HepG2 (cell line): ENCODE data around the gene PPP1R7. TPM values are rescaled to one million over a fixed set of nuclear protein-coding genes. Genes with fewer than 3 reads are reported as not detected.

Experiments
- ASH2L ChIP-seq: fragments of 300-600, 200-600 bp; sonication (generic); IDR thresholded peaks from 2 replicates; pipeline ENCODE4 v1.7.0; 2017; ENCODE audit warnings: low read depth, mild to moderate bottlenecking, moderate library complexity, mixed read lengths, low read length; ENCODE audit not compliant: insufficient read length
- CBX1 ChIP-seq: IDR thresholded peaks from one replicate; pipeline ENCODE4 v1.6.1; 2016; ENCODE audit warnings: antibody characterized with exemption, low read depth
- ELF1 ChIP-seq: sonication (generic); formaldehyde crosslinking; IDR thresholded peaks from 2 replicates; pipeline ENCODE4 v1.4.0; 2020; ENCODE audit warnings: missing genetic modification reagents
- FOXA3 ChIP-seq: IDR thresholded peaks from 2 replicates; pipeline ENCODE4 v1.6.1; 2016; ENCODE audit warnings: missing genetic modification reagents, missing compliant biosample characterization
- KLF16 ChIP-seq, 2 experiments: sonication (generic) in 1 of 2; formaldehyde crosslinking in 1 of 2; IDR thresholded peaks; 2 replicates each; pipeline versions ENCODE4 v1.6.1 to v1.8.0; 2016 to 2023; ENCODE audit warnings: missing genetic modification reagents in 2 of 2, missing compliant biosample characterization in 1 of 2
- MEF2D ChIP-seq: sonication (generic); formaldehyde crosslinking; IDR thresholded peaks from 2 replicates; pipeline ENCODE4 v1.5.1; 2020; ENCODE audit warnings: mild to moderate bottlenecking, missing genetic modification reagents
- NCOR1 ChIP-seq: fragments of 200-600 bp; sonication (generic); IDR thresholded peaks from 2 replicates; pipeline ENCODE4 v1.7.0; 2017; ENCODE audit warnings: antibody characterized with exemption, low read length, borderline replicate concordance
- SP2 ChIP-seq: sonication (generic); formaldehyde crosslinking; IDR thresholded peaks from 2 replicates; pipeline ENCODE4 v1.5.1; 2020; ENCODE audit warnings: mild to moderate bottlenecking, missing genetic modification reagents
- TEAD3 ChIP-seq: optimal IDR thresholded peaks from 2 replicates; pipeline ENCODE3; 2016; ENCODE audit warnings: borderline replicate concordance
- ZFY ChIP-seq: sonication (generic); formaldehyde crosslinking; IDR thresholded peaks from 2 replicates; pipeline ENCODE4 v1.4.0; 2020; ENCODE audit warnings: missing genetic modification reagents
- polyA plus RNA-seq, 8 experiments: library from polyadenylated mRNA; depleted of rRNA in 3 of 8; stranded (reverse) in 7 of 8; unstranded in 1 of 8; fragments of >200 nt; fragmentation: Illumina TruSeq in 4 of 8; extraction: Trizol in 4 of 8; gene quantifications; 2 replicates each; pipeline versions ENCODE4 v1.2.1 to v1.2.3, GENCODE V29; 2011 to 2016; ENCODE audit warnings: low read depth in 4 of 8, missing spikeins in 1 of 8, mixed read lengths in 1 of 8; ENCODE audit not compliant: insufficient read depth in 1 of 8
- total RNA-seq, 5 experiments: library from RNA; depleted of rRNA; stranded (reverse); fragments of >200 nt; fragmentation: Illumina TruSeq; extraction: Trizol; gene quantifications; 2 replicates each; pipeline ENCODE4 v1.2.3, GENCODE V29; 2016; ENCODE audit warnings: low read depth in 1 of 5
- TF ChIP-seq, protein P1 (sequence below): sonication (generic); formaldehyde crosslinking; IDR thresholded peaks from 2 replicates; pipeline ENCODE4 v1.5.1; 2020; ENCODE audit warnings: mild to moderate bottlenecking, missing genetic modification reagents, borderline replicate concordance
- TF ChIP-seq, protein P2 (sequence below): sonication (generic); formaldehyde crosslinking; IDR thresholded peaks from 2 replicates; pipeline ENCODE4 v1.5.0; 2020; ENCODE audit warnings: mild to moderate bottlenecking, missing genetic modification reagents, borderline replicate concordance
- TF ChIP-seq, protein P3 (sequence below): sonication (generic); formaldehyde crosslinking; IDR thresholded peaks from 2 replicates; pipeline ENCODE4 v1.5.0; 2020; ENCODE audit warnings: missing genetic modification reagents
- TF ChIP-seq, protein P4 (sequence below): sonication (generic); formaldehyde crosslinking; IDR thresholded peaks from 2 replicates; pipeline ENCODE4 v1.4.0; 2020; ENCODE audit warnings: missing genetic modification reagents

Gene PPP1R7
- total and polyA plus RNA-seq, 2 of the 13 experiments (the other 11 are each of a cell fraction or from before 2014, with no cell fraction given), result 33.3 to 67.9 TPM

DNA sequence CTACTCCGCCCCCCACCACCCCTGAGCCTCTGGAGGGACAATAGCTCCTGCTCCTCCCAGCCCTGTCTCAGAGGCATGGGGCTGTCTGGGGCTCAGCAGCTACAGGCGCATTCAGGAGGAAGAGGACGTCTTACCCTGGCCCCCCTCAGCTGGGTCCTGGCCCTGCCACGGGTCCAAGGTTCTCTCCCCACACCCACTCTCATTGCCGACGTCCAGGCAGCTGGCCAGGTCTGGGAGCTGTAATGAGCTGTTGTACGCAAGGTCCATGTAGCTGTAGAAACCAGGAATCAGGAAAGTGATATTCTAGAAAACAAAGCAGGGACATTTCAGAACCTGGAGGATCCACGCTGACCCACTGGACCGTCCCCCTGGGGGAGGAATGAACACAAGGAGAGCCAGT lies 14.5 kb upstream of the PPP1R7 start (continued):
- TF ChIP-seq KLF16 (CRISPR knock-in tag; IDR thresholded peaks at IDR 0.05) (0 out of 4 replicates have a peak, but pooled peaks of 1 of the 2 experiments have one; percentile 52), FOXA3 (CRISPR knock-in tag) (peak; percentile 59; the same call in 1 of the 2 replicates), CBX1 (no peak), ZFY (CRISPR knock-in tag) (peak; percentile 21; the same call in 1 of the 2 replicates), ASH2L (peak; percentile 39), SP2 (CRISPR knock-in tag) (no peak), ELF1 (CRISPR knock-in tag) (peak; percentile 12; the same call in 1 of the 2 replicates), NCOR1 (peak; percentile 78; the same call in 1 of the 2 replicates), TEAD3 (peak; percentile 21), MEF2D (CRISPR knock-in tag) (0 out of 2 replicates have a peak, but pooled peaks have one; percentile 42)
- TF ChIP-seq, protein P1, sequence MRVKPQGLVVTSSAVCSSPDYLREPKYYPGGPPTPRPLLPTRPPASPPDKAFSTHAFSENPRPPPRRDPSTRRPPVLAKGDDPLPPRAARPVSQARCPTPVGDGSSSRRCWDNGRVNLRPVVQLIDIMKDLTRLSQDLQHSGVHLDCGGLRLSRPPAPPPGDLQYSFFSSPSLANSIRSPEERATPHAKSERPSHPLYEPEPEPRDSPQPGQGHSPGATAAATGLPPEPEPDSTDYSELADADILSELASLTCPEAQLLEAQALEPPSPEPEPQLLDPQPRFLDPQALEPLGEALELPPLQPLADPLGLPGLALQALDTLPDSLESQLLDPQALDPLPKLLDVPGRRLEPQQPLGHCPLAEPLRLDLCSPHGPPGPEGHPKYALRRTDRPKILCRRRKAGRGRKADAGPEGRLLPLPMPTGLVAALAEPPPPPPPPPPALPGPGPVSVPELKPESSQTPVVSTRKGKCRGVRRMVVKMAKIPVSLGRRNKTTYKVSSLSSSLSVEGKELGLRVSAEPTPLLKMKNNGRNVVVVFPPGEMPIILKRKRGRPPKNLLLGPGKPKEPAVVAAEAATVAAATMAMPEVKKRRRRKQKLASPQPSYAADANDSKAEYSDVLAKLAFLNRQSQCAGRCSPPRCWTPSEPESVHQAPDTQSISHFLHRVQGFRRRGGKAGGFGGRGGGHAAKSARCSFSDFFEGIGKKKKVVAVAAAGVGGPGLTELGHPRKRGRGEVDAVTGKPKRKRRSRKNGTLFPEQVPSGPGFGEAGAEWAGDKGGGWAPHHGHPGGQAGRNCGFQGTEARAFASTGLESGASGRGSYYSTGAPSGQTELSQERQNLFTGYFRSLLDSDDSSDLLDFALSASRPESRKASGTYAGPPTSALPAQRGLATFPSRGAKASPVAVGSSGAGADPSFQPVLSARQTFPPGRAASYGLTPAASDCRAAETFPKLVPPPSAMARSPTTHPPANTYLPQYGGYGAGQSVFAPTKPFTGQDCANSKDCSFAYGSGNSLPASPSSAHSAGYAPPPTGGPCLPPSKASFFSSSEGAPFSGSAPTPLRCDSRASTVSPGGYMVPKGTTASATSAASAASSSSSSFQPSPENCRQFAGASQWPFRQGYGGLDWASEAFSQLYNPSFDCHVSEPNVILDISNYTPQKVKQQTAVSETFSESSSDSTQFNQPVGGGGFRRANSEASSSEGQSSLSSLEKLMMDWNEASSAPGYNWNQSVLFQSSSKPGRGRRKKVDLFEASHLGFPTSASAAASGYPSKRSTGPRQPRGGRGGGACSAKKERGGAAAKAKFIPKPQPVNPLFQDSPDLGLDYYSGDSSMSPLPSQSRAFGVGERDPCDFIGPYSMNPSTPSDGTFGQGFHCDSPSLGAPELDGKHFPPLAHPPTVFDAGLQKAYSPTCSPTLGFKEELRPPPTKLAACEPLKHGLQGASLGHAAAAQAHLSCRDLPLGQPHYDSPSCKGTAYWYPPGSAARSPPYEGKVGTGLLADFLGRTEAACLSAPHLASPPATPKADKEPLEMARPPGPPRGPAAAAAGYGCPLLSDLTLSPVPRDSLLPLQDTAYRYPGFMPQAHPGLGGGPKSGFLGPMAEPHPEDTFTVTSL, result 0 out of 2 replicates have a peak, but pooled peaks have one; percentile 24
- TF ChIP-seq, protein P2, sequence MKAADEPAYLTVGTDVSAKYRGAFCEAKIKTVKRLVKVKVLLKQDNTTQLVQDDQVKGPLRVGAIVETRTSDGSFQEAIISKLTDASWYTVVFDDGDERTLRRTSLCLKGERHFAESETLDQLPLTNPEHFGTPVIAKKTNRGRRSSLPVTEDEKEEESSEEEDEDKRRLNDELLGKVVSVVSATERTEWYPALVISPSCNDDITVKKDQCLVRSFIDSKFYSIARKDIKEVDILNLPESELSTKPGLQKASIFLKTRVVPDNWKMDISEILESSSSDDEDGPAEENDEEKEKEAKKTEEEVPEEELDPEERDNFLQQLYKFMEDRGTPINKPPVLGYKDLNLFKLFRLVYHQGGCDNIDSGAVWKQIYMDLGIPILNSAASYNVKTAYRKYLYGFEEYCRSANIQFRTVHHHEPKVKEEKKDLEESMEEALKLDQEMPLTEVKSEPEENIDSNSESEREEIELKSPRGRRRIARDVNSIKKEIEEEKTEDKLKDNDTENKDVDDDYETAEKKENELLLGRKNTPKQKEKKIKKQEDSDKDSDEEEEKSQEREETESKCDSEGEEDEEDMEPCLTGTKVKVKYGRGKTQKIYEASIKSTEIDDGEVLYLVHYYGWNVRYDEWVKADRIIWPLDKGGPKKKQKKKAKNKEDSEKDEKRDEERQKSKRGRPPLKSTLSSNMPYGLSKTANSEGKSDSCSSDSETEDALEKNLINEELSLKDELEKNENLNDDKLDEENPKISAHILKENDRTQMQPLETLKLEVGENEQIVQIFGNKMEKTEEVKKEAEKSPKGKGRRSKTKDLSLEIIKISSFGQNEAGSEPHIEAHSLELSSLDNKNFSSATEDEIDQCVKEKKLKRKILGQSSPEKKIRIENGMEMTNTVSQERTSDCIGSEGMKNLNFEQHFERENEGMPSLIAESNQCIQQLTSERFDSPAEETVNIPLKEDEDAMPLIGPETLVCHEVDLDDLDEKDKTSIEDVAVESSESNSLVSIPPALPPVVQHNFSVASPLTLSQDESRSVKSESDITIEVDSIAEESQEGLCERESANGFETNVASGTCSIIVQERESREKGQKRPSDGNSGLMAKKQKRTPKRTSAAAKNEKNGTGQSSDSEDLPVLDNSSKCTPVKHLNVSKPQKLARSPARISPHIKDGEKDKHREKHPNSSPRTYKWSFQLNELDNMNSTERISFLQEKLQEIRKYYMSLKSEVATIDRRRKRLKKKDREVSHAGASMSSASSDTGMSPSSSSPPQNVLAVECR, result peak; percentile 38; the same call in 1 of the 2 replicates
- TF ChIP-seq, protein P3, sequence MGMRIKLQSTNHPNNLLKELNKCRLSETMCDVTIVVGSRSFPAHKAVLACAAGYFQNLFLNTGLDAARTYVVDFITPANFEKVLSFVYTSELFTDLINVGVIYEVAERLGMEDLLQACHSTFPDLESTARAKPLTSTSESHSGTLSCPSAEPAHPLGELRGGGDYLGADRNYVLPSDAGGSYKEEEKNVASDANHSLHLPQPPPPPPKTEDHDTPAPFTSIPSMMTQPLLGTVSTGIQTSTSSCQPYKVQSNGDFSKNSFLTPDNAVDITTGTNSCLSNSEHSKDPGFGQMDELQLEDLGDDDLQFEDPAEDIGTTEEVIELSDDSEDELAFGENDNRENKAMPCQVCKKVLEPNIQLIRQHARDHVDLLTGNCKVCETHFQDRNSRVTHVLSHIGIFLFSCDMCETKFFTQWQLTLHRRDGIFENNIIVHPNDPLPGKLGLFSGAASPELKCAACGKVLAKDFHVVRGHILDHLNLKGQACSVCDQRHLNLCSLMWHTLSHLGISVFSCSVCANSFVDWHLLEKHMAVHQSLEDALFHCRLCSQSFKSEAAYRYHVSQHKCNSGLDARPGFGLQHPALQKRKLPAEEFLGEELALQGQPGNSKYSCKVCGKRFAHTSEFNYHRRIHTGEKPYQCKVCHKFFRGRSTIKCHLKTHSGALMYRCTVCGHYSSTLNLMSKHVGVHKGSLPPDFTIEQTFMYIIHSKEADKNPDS (CRISPR knock-in tag), result no peak
- TF ChIP-seq, protein P4, sequence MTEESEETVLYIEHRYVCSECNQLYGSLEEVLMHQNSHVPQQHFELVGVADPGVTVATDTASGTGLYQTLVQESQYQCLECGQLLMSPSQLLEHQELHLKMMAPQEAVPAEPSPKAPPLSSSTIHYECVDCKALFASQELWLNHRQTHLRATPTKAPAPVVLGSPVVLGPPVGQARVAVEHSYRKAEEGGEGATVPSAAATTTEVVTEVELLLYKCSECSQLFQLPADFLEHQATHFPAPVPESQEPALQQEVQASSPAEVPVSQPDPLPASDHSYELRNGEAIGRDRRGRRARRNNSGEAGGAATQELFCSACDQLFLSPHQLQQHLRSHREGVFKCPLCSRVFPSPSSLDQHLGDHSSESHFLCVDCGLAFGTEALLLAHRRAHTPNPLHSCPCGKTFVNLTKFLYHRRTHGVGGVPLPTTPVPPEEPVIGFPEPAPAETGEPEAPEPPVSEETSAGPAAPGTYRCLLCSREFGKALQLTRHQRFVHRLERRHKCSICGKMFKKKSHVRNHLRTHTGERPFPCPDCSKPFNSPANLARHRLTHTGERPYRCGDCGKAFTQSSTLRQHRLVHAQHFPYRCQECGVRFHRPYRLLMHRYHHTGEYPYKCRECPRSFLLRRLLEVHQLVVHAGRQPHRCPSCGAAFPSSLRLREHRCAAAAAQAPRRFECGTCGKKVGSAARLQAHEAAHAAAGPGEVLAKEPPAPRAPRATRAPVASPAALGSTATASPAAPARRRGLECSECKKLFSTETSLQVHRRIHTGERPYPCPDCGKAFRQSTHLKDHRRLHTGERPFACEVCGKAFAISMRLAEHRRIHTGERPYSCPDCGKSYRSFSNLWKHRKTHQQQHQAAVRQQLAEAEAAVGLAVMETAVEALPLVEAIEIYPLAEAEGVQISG, result peak; percentile 26; the same call in 1 of the 2 replicates
